Spleen (tissue), 7 donors: Measurements from ENCODE around the gene CMAS.

Experiments
- POLR2AphosphoS5 ChIP-seq, 3 donors: sonication (generic); formaldehyde crosslinking; IDR thresholded peaks; one replicate each; pipeline ENCODE4 v1.5.1; 2017; ENCODE audit warnings: antibody characterized with exemption in 3 of 3
- TF ChIP-seq, protein P1 (sequence below), 11 experiments: fragments of 200-600 bp in 7 of 11; fragments of 450-650 bp in 4 of 11; sonication (generic) in 4 of 11; IDR thresholded peaks in 8 of 11; conservative IDR thresholded peaks in 3 of 11; 1 replicate in 7 of 11; 2 replicates in 4 of 11; pipeline versions ENCODE4 v1.4.0 to v1.8.0; 2016 to 2021; ENCODE audit warnings: antibody characterized with exemption in 11 of 11, inconsistent platforms in 4 of 11, mild to moderate bottlenecking in 1 of 11
- donor health status: DM: no; HTN: no; CAD: no; lungs with moderate emphysema.
- donor health status: DM: no; HTN: no; CAD: no.
- donor health status: DM: no; HTN: no; CAD: no.

DNA sequence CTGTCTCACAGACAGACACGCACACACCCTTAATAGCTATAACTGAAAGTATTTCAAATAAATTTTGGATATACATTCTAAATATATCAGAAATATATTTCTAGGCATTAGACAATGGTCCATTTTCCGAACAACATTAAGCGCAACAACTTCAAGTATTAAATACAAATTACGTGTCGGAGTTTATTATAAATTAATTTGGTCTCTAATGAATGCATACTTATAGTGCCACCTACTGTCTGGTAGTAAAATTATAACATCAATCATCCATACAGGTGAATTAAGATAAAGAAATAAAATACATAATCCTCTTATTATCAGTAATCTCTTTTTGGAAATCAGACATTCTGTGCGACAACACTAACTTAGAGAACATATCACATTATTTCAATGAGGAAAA lies 27.2 kb upstream of the CMAS start:
- TF ChIP-seq, protein P1, sequence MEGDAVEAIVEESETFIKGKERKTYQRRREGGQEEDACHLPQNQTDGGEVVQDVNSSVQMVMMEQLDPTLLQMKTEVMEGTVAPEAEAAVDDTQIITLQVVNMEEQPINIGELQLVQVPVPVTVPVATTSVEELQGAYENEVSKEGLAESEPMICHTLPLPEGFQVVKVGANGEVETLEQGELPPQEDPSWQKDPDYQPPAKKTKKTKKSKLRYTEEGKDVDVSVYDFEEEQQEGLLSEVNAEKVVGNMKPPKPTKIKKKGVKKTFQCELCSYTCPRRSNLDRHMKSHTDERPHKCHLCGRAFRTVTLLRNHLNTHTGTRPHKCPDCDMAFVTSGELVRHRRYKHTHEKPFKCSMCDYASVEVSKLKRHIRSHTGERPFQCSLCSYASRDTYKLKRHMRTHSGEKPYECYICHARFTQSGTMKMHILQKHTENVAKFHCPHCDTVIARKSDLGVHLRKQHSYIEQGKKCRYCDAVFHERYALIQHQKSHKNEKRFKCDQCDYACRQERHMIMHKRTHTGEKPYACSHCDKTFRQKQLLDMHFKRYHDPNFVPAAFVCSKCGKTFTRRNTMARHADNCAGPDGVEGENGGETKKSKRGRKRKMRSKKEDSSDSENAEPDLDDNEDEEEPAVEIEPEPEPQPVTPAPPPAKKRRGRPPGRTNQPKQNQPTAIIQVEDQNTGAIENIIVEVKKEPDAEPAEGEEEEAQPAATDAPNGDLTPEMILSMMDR (IDR thresholded peaks at IDR 0.05 in 8 of 11, conservative IDR thresholded peaks at IDR 0.05 in 3 of 11), result peak in 7 of 11 experiments; percentile 23 to 47 (median 36)
- no peak for TF ChIP-seq POLR2AphosphoS5 (IDR thresholded peaks at IDR 0.05)
